HL-60 (cell line): ENCODE measurements around the gene UFD1.

Source experiments
- DNase-seq, 2 experiments: peaks; one replicate each; pipeline ENCODE4 v3.0.0-alpha.2; 2010 to 2020; ENCODE audit warnings: low read depth in 1 of 2, low spot score in 1 of 2
- H3K27ac ChIP-seq: fragments of 250-450 bp; sonication (Bioruptor Pico); replicated peaks from 2 replicates; pipeline ENCODE4 v1.5.1; 2020; ENCODE audit warnings: mild to moderate bottlenecking, moderate library complexity
- H3K27me3 ChIP-seq: fragments of 250-450 bp; sonication (Bioruptor Pico); 2 replicates; pipeline ENCODE4 v1.5.1; 2021; ENCODE audit warnings: mild to moderate bottlenecking, moderate library complexity; ENCODE audit not compliant: insufficient read depth, poor library complexity, severe bottlenecking
- H3K4me3 ChIP-seq: replicated peaks from 2 replicates; pipeline ENCODE4 v1.5.1; 2011; ENCODE audit warnings: mild to moderate bottlenecking, control low read depth, low read length; ENCODE audit not compliant: insufficient read depth
- GABPA ChIP-seq: IDR thresholded peaks from 2 replicates; pipeline ENCODE4 v1.6.1; 2012; ENCODE audit warnings: low read depth
- POLR2AphosphoS5 ChIP-seq: IDR thresholded peaks from 2 replicates; pipeline ENCODE4 v1.6.1; 2012; ENCODE audit warnings: low read depth
- SPI1 ChIP-seq: IDR thresholded peaks from 2 replicates; pipeline ENCODE4 v1.6.1; 2012; ENCODE audit warnings: low read depth, mild to moderate bottlenecking, borderline replicate concordance
- TF ChIP-seq, protein P1 (sequence below): IDR thresholded peaks from one replicate; pipeline ENCODE4 v1.5.1; 2011; ENCODE audit warnings: low read length, control low read depth, inconsistent platforms; ENCODE audit not compliant: insufficient read depth
- TF ChIP-seq, protein P2 (sequence below): IDR thresholded peaks from 2 replicates; pipeline ENCODE4 v1.6.1; 2012; ENCODE audit warnings: low read depth; ENCODE audit not compliant: insufficient replicate concordance

UFD1 gene

DNA sequence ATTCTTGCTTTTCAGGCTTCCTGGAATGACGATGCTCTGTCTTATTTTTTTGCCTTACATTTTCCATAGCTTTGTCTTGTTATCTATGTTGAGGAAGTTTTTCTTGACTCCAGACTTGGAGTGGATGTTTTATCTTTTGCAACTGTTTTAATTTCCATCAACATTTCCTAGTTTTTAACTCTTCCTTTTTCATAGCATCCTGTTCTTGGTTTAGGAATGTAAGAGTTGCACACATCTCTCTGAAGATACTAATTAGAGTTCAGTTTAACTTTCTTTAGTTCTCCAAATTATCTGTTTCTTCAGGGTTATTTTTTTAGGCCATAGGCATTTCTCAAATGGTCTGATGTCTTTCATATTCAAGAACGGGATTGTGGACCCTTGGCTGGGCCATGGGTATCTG, 34.8 kb upstream of the UFD1 start:
- TF ChIP-seq, protein P1, sequence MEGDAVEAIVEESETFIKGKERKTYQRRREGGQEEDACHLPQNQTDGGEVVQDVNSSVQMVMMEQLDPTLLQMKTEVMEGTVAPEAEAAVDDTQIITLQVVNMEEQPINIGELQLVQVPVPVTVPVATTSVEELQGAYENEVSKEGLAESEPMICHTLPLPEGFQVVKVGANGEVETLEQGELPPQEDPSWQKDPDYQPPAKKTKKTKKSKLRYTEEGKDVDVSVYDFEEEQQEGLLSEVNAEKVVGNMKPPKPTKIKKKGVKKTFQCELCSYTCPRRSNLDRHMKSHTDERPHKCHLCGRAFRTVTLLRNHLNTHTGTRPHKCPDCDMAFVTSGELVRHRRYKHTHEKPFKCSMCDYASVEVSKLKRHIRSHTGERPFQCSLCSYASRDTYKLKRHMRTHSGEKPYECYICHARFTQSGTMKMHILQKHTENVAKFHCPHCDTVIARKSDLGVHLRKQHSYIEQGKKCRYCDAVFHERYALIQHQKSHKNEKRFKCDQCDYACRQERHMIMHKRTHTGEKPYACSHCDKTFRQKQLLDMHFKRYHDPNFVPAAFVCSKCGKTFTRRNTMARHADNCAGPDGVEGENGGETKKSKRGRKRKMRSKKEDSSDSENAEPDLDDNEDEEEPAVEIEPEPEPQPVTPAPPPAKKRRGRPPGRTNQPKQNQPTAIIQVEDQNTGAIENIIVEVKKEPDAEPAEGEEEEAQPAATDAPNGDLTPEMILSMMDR: no peak
- TF ChIP-seq POLR2AphosphoS5: no peak
- TF ChIP-seq SPI1: no peak
- Histone ChIP-seq H3K27me3 (no peaks in the 10 kb centered on the region), H3K27ac (no peak overlapping the region), H3K4me3 (no peak overlapping the region)
- DNase-seq: no peak

DNA sequence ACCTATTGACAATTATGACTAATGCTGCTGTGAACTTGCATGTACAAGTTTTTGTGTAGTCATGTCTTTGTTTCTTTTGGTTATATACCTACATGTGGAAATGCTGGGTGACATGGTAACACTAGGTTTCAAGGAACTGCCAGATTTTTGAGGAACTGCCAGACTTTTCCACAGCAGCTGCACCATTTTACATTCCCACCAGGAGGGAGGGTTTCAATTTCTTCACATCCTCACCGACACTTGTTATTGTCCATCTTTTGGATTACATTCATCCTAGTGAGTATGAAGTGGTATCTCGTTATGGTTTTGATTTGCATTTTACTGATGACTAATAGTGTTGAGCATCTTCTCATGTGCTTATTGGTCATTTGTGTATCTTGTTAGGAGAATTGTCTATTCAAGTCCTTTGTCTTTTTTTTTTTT, 31.9 kb upstream of the UFD1 start:
- no peaks in the 10 kb centered on the region for H3K27me3 ChIP-seq
- TF ChIP-seq, protein P2, sequence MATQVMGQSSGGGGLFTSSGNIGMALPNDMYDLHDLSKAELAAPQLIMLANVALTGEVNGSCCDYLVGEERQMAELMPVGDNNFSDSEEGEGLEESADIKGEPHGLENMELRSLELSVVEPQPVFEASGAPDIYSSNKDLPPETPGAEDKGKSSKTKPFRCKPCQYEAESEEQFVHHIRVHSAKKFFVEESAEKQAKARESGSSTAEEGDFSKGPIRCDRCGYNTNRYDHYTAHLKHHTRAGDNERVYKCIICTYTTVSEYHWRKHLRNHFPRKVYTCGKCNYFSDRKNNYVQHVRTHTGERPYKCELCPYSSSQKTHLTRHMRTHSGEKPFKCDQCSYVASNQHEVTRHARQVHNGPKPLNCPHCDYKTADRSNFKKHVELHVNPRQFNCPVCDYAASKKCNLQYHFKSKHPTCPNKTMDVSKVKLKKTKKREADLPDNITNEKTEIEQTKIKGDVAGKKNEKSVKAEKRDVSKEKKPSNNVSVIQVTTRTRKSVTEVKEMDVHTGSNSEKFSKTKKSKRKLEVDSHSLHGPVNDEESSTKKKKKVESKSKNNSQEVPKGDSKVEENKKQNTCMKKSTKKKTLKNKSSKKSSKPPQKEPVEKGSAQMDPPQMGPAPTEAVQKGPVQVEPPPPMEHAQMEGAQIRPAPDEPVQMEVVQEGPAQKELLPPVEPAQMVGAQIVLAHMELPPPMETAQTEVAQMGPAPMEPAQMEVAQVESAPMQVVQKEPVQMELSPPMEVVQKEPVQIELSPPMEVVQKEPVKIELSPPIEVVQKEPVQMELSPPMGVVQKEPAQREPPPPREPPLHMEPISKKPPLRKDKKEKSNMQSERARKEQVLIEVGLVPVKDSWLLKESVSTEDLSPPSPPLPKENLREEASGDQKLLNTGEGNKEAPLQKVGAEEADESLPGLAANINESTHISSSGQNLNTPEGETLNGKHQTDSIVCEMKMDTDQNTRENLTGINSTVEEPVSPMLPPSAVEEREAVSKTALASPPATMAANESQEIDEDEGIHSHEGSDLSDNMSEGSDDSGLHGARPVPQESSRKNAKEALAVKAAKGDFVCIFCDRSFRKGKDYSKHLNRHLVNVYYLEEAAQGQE: no peak
- no peak for TF ChIP-seq POLR2AphosphoS5
- 0 out of 2 replicates have a peak, but pooled peaks have one; percentile 17 for TF ChIP-seq SPI1
- no peak for TF ChIP-seq GABPA
- TF ChIP-seq, protein P1: no peak
- no peak for DNase-seq
- H3K4me3 ChIP-seq: no peak overlapping the region
- no peak overlapping the region for H3K27ac ChIP-seq

DNA sequence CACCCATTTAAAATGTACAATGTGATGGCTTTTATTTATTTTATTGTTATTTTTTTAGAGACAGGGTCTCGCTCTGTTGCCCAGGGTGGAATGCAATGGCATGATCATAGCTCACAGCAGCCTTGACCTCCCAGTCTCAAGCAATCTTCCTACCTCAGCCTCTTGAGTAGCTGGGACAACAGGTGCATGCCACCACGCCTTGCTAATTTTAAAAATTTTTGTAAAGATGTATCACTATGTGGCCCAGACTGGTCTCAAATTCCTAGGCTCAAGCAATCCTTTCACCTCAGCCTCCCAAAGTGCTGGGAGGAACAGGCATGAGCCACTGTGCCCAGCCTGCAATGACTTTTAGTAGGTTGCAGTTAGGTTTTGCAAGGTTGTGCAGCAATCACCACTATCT, 30.9 kb upstream of the UFD1 start:
- no peak for DNase-seq
- Histone ChIP-seq H3K27me3 (no peaks in the 10 kb centered on the region), H3K4me3 (no peak overlapping the region), H3K27ac (no peak overlapping the region)
- TF ChIP-seq, protein P1: no peak
- no peak for TF ChIP-seq SPI1
- TF ChIP-seq, protein P2: no peak
- TF ChIP-seq POLR2AphosphoS5: no peak
- TF ChIP-seq GABPA: no peak

DNA sequence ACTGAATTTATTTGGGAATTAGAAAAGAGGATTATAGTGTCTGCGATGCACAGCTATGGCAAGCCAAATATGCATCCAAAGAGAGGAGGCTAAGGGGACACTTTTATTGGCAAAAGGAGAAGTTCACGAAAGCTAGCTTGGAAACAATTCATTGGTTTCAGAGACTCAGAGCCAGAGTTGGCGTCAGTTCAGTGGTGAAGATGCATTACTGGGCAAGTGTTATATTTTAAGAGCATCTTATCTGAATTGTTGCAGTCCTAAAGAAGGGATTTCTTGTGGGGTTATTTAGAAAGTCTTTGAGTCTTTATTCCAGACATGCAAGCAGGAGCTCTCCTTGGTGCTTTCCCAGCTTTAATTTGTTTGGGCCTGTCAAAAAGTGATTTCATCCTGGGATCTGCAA, 30.2 kb upstream of the UFD1 start:
- DNase-seq: no peak
- no peaks in the 10 kb centered on the region for H3K27me3 ChIP-seq
- TF ChIP-seq GABPA: no peak
- TF ChIP-seq, protein P2: peak; percentile 17
- no peak overlapping the region for H3K4me3 ChIP-seq
- H3K27ac ChIP-seq: no peak overlapping the region
